Gastroesophageal sphincter (tissue), 3 donors: ENCODE results near the gene MTSS2.

Experiments
- CTCF ChIP-seq, 4 experiments: fragments of 200-600 bp in 2 of 4; fragments of 450-650 bp in 2 of 4; sonication (generic) in 1 of 4; IDR thresholded peaks; one replicate each; pipeline ENCODE4 v1.5.1; 2017 to 2019; ENCODE audit warnings: antibody characterized with exemption in 4 of 4, mild to moderate bottlenecking in 2 of 4, moderate library complexity in 2 of 4
- POLR2AphosphoS5 ChIP-seq: sonication (generic); formaldehyde crosslinking; IDR thresholded peaks from one replicate; pipeline ENCODE4 v1.6.1; 2017; ENCODE audit warnings: antibody characterized with exemption

DNA sequence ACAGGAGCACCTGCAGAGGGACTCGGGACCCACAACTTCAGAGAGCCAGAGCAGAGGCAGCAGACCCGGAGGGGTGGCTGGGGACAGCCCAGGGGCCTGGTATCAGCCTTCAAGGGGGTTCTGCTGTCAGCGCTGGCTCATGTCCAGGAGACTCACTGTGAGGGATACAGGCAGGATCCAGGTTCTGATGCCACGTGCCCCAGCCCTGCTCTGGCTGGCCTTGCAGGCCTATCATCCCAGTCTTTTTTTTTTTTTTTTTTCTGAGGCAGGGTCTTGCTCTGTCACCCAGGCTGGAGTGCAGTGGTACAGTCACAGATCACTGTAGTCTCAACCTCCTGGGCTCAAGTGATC is 9.0 kb upstream of the MTSS2 start:
- TF ChIP-seq CTCF (IDR thresholded peaks at IDR 0.05) = no peak
- TF ChIP-seq POLR2AphosphoS5 = no peak
